Caco-2 (cell line): ENCODE measurements around the gene NR6A1. TPM values are rescaled to one million over a fixed set of nuclear protein-coding genes. Genes with fewer than 3 reads are reported as not detected.

Experiments
- microRNA-seq: library from miRNA; unstranded; fragments of <30 nt; microRNA quantifications from one replicate; pipeline ENCODE4 v1.2.0, GENCODE V29; 2022
- total RNA-seq: library from RNA; stranded (reverse); gene quantifications from 2 replicates; pipeline ENCODE4 v1.2.3, GENCODE V29; 2022

Gene NR6A1
- total RNA-seq, 1 experiment from 2014 or later: 33.6 TPM

Small RNA genes within 50 kb of the gene (microRNA-seq; reads per million reads assigned to microRNA genes)
- gene MIR181A2 (87.5 reads per million, percentile 70 among the genes with 10 or more reads in this experiment), gene MIR181B2 (362 reads per million, percentile 79 among the genes with 10 or more reads in this experiment)

Other genes with a start within 250 kb of the NR6A1 start
- 1.1 and 1.2 TPM in 2 replicates for gene OLFML2A, start 5.8 kb upstream of the NR6A1 start, total RNA-seq
- gene WDR38, start 82.1 kb upstream of the NR6A1 start, total RNA-seq: not detected in 2 replicates
- 1,528 and 1,598 TPM in 2 replicates for gene RPL35, start 90.6 kb upstream of the NR6A1 start, total RNA-seq
- 59.0 and 60.1 TPM in 2 replicates for gene ARPC5L, start 90.8 kb upstream of the NR6A1 start, total RNA-seq
- 18.7 and 18.9 TPM in 2 replicates for gene GOLGA1, start 169.8 kb upstream of the NR6A1 start, total RNA-seq